H1 (cell line): Measurements from ENCODE around the gene TPPP2. TPM values are rescaled to one million over a fixed set of nuclear protein-coding genes. Genes with fewer than 3 reads are reported as not detected.

Source experiments
- BACH1 ChIP-seq: IDR thresholded peaks from 2 replicates; pipeline ENCODE4 v1.6.1; 2012; ENCODE audit warnings: low read length, improper control_type of control experiment
- BRCA1 ChIP-seq: IDR thresholded peaks from 2 replicates; pipeline ENCODE4 v1.6.1; 2012; ENCODE audit warnings: low read depth, low read length, improper control_type of control experiment
- CHD2 ChIP-seq: IDR thresholded peaks from 2 replicates; pipeline ENCODE4 v1.6.1; 2012; ENCODE audit warnings: low read length, improper control_type of control experiment
- FOSL1 ChIP-seq: IDR thresholded peaks from 2 replicates; pipeline ENCODE4 v1.6.1; 2011; ENCODE audit warnings: mild to moderate bottlenecking, low read depth, low read length, moderate library complexity; ENCODE audit not compliant: insufficient read depth
- MAFK ChIP-seq: IDR thresholded peaks from 2 replicates; pipeline ENCODE4 v1.6.1; 2012; ENCODE audit warnings: low read depth, mild to moderate bottlenecking, improper control_type of control experiment, low read length
- RXRA ChIP-seq: IDR thresholded peaks from 2 replicates; pipeline ENCODE4 v1.6.1; 2011; ENCODE audit warnings: low read depth, mild to moderate bottlenecking, low read length, moderate library complexity; ENCODE audit not compliant: insufficient read depth
- SAP30 ChIP-seq: fragments of 300-600 bp; sonication (generic); IDR thresholded peaks from 2 replicates; pipeline ENCODE4 v1.7.1; 2012; ENCODE audit warnings: low read length, moderate library complexity, mild to moderate bottlenecking, inconsistent platforms; ENCODE audit not compliant: insufficient read depth, insufficient replicate concordance
- TAF1 ChIP-seq: IDR thresholded peaks from 2 replicates; pipeline ENCODE4 v1.6.1; 2011; ENCODE audit warnings: mild to moderate bottlenecking, low read depth, low read length
- polyA plus RNA-seq, 7 experiments: library from polyadenylated mRNA; depleted of rRNA in 3 of 7; stranded (reverse) in 5 of 7; unstranded in 2 of 7; fragments of >200 nt in 5 of 7; fragments of 200-250 nt in 2 of 7; gene quantifications; 1 replicate in 5 of 7; 2 replicates in 1 of 7; 4 replicates in 1 of 7; pipeline versions ENCODE4 v1.2.1 to v1.2.3, GENCODE V29; 2011 to 2013; ENCODE audit warnings: missing spikeins in 2 of 7, mixed read lengths in 2 of 7
- total RNA-seq: library from RNA; stranded (reverse); fragmentation: NEBNext Ultra II Directional; extraction: Animal tissue kit (Norgen Biotek cat#: 25700); gene quantifications from 2 replicates; pipeline ENCODE4 v1.2.1, GENCODE V29; 2021
- TF ChIP-seq, protein P1 (sequence below), 3 experiments: IDR thresholded peaks; 1 replicate in 2 of 3; 2 replicates in 1 of 3; pipeline versions ENCODE4 v1.5.1 to v1.6.1; 2011; ENCODE audit warnings: low read length in 3 of 3, mild to moderate bottlenecking in 3 of 3, inconsistent platforms in 2 of 3, low read depth in 1 of 3, moderate library complexity in 1 of 3; ENCODE audit not compliant: insufficient read depth in 1 of 3; ENCODE audit errors: control extremely low read depth in 1 of 3

Gene TPPP2
- total and polyA plus RNA-seq, 2 of the 8 experiments (the other 6 are each of a cell fraction or from before 2014, with no cell fraction given): not detected

- TF ChIP-seq, protein P1, sequence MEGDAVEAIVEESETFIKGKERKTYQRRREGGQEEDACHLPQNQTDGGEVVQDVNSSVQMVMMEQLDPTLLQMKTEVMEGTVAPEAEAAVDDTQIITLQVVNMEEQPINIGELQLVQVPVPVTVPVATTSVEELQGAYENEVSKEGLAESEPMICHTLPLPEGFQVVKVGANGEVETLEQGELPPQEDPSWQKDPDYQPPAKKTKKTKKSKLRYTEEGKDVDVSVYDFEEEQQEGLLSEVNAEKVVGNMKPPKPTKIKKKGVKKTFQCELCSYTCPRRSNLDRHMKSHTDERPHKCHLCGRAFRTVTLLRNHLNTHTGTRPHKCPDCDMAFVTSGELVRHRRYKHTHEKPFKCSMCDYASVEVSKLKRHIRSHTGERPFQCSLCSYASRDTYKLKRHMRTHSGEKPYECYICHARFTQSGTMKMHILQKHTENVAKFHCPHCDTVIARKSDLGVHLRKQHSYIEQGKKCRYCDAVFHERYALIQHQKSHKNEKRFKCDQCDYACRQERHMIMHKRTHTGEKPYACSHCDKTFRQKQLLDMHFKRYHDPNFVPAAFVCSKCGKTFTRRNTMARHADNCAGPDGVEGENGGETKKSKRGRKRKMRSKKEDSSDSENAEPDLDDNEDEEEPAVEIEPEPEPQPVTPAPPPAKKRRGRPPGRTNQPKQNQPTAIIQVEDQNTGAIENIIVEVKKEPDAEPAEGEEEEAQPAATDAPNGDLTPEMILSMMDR (IDR thresholded peaks at IDR 0.05; ENCODE audit: control extremely low read depth in 1 of 3, insufficient read depth in 1 of 3, low read depth in 1 of 3, low read length in 3 of 3): no peak
- TF ChIP-seq BRCA1: no peak
- no peak for TF ChIP-seq TAF1
- TF ChIP-seq MAFK: no peak
- no peak for TF ChIP-seq BACH1
- no peak for TF ChIP-seq SAP30
- no peak for TF ChIP-seq CHD2
- TF ChIP-seq RXRA: no peak
- TF ChIP-seq FOSL1: no peak
Measured at GRCh38 chr14:21016413-21017190, 13.4 kb upstream of the TPPP2 start (continued).
